ENCODE results near the gene MT3.

MT3 gene

GRCh38 chr16:56589141-56590039, at the start of gene MT3:
TSS of gene MT3 (plus strand) at chr16:56589528. CDS start at chr16:56589591, 63 bp downstream.
- no peaks in the 10 kb centered on the region for H3K36me3 ChIP-seq (ENCODE audit: control insufficient read depth, insufficient read depth, low read length)
- H3K9me3 ChIP-seq (ENCODE audit: control insufficient read depth, insufficient read depth, low read length), result no peaks in the 10 kb centered on the region
- no peak within 1 kb of the TSS for H3K9ac ChIP-seq (ENCODE audit: low read depth, low read length)
- peak within 1 kb of the TSS; percentile 64 for H3K4me3 ChIP-seq (ENCODE audit: low read depth, low read length)
- H3K27me3 ChIP-seq (ENCODE audit: control insufficient read depth, insufficient read depth, low read length), result peaks cover 67% of the 10 kb centered on the region
- no peak within 1 kb of the TSS for H3K27ac ChIP-seq (ENCODE audit: low read depth, low read length)
- H3K4me1 ChIP-seq (ENCODE audit: control insufficient read depth, insufficient read depth, low read length), result no peaks in the 10 kb centered on the region; the same call in 1 of the 2 replicates

GRCh38 chr16:56539656-56540055, 49.7 kb upstream of the MT3 start:
- H3K36me3 ChIP-seq (ENCODE audit: control insufficient read depth, insufficient read depth, low read length), result no peaks in the 10 kb centered on the region
- no peaks in the 10 kb centered on the region for H3K27me3 ChIP-seq (ENCODE audit: control insufficient read depth, insufficient read depth, low read length)
- H3K9me3 ChIP-seq (ENCODE audit: control insufficient read depth, insufficient read depth, low read length), result no peaks in the 10 kb centered on the region
- no peaks in the 10 kb centered on the region for H3K4me1 ChIP-seq (ENCODE audit: control insufficient read depth, insufficient read depth, low read length)
- no peak overlapping the region for H3K4me3 ChIP-seq (ENCODE audit: low read depth, low read length)
- no peak overlapping the region for H3K9ac ChIP-seq (ENCODE audit: low read depth, low read length)
- H3K27ac ChIP-seq (ENCODE audit: low read depth, low read length), result no peak overlapping the region

GRCh38 chr16:56542039-56542438, 47.3 kb upstream of the MT3 start:
- Histone ChIP-seq H3K4me1 (ENCODE audit: control insufficient read depth, insufficient read depth, low read length) (peaks cover 5% of the 10 kb centered on the region), H3K27ac (ENCODE audit: low read depth, low read length) (no peak overlapping the region), H3K4me3 (ENCODE audit: low read depth, low read length) (no peak overlapping the region), H3K9me3 (ENCODE audit: control insufficient read depth, insufficient read depth, low read length) (no peaks in the 10 kb centered on the region), H3K27me3 (ENCODE audit: control insufficient read depth, insufficient read depth, low read length) (no peaks in the 10 kb centered on the region), H3K9ac (ENCODE audit: low read depth, low read length) (no peak overlapping the region), H3K36me3 (ENCODE audit: control insufficient read depth, insufficient read depth, low read length) (no peaks in the 10 kb centered on the region)

- Histone ChIP-seq H3K4me1 (ENCODE audit: control insufficient read depth, insufficient read depth, low read length) (peaks cover 23% of the 10 kb centered on the region), H3K4me3 (ENCODE audit: low read depth, low read length) (peak overlapping the region; percentile 27), H3K27ac (ENCODE audit: low read depth, low read length) (peak overlapping the region; percentile 98), H3K9me3 (ENCODE audit: control insufficient read depth, insufficient read depth, low read length) (no peaks in the 10 kb centered on the region), H3K9ac (ENCODE audit: low read depth, low read length) (peak overlapping the region; percentile 25), H3K27me3 (ENCODE audit: control insufficient read depth, insufficient read depth, low read length) (no peaks in the 10 kb centered on the region), H3K36me3 (ENCODE audit: control insufficient read depth, insufficient read depth, low read length) (no peaks in the 10 kb centered on the region)
Measured at GRCh38 chr16:56547120-56547948, 42.0 kb upstream of the MT3 start.

GRCh38 chr16:56547949-56548567, 41.3 kb upstream of the MT3 start:
- Histone ChIP-seq H3K9ac (ENCODE audit: low read depth, low read length) (no peak overlapping the region), H3K36me3 (ENCODE audit: control insufficient read depth, insufficient read depth, low read length) (no peaks in the 10 kb centered on the region), H3K4me3 (ENCODE audit: low read depth, low read length) (peak overlapping the region; percentile 27; the same call in 1 of the 2 replicates), H3K27me3 (ENCODE audit: control insufficient read depth, insufficient read depth, low read length) (no peaks in the 10 kb centered on the region), H3K27ac (ENCODE audit: low read depth, low read length) (peak overlapping the region; percentile 98), H3K9me3 (ENCODE audit: control insufficient read depth, insufficient read depth, low read length) (no peaks in the 10 kb centered on the region), H3K4me1 (ENCODE audit: control insufficient read depth, insufficient read depth, low read length) (peaks cover 23% of the 10 kb centered on the region)

GRCh38 chr16:56549161-56549560, 40.2 kb upstream of the MT3 start:
- H3K9me3 ChIP-seq (ENCODE audit: control insufficient read depth, insufficient read depth, low read length), result no peaks in the 10 kb centered on the region
- H3K9ac ChIP-seq (ENCODE audit: low read depth, low read length), result no peak overlapping the region
- no peak overlapping the region for H3K4me3 ChIP-seq (ENCODE audit: low read depth, low read length)
- no peak overlapping the region for H3K27ac ChIP-seq (ENCODE audit: low read depth, low read length)
- no peaks in the 10 kb centered on the region for H3K36me3 ChIP-seq (ENCODE audit: control insufficient read depth, insufficient read depth, low read length)
- H3K27me3 ChIP-seq (ENCODE audit: control insufficient read depth, insufficient read depth, low read length), result no peaks in the 10 kb centered on the region
- peaks cover 23% of the 10 kb centered on the region for H3K4me1 ChIP-seq (ENCODE audit: control insufficient read depth, insufficient read depth, low read length)

- no peak overlapping the region for H3K9ac ChIP-seq (ENCODE audit: low read depth, low read length)
- H3K27ac ChIP-seq (ENCODE audit: low read depth, low read length), result no peak overlapping the region
- no peaks in the 10 kb centered on the region for H3K9me3 ChIP-seq (ENCODE audit: control insufficient read depth, insufficient read depth, low read length)
- H3K27me3 ChIP-seq (ENCODE audit: control insufficient read depth, insufficient read depth, low read length), result no peaks in the 10 kb centered on the region
- H3K4me3 ChIP-seq (ENCODE audit: low read depth, low read length), result no peak overlapping the region
- H3K4me1 ChIP-seq (ENCODE audit: control insufficient read depth, insufficient read depth, low read length), result peaks cover 23% of the 10 kb centered on the region
- no peaks in the 10 kb centered on the region for H3K36me3 ChIP-seq (ENCODE audit: control insufficient read depth, insufficient read depth, low read length)
Measured at GRCh38 chr16:56549744-56550385, 39.5 kb upstream of the MT3 start.

- H3K9me3 ChIP-seq (ENCODE audit: control insufficient read depth, insufficient read depth, low read length), result no peaks in the 10 kb centered on the region
- no peak overlapping the region for H3K4me3 ChIP-seq (ENCODE audit: low read depth, low read length)
- H3K27me3 ChIP-seq (ENCODE audit: control insufficient read depth, insufficient read depth, low read length), result no peaks in the 10 kb centered on the region
- H3K9ac ChIP-seq (ENCODE audit: low read depth, low read length), result no peak overlapping the region
- H3K27ac ChIP-seq (ENCODE audit: low read depth, low read length), result no peak overlapping the region
- H3K4me1 ChIP-seq (ENCODE audit: control insufficient read depth, insufficient read depth, low read length), result peaks cover 17% of the 10 kb centered on the region
- no peaks in the 10 kb centered on the region for H3K36me3 ChIP-seq (ENCODE audit: control insufficient read depth, insufficient read depth, low read length)
Measured at GRCh38 chr16:56551796-56552738, 37.3 kb upstream of the MT3 start.

GRCh38 chr16:56554441-56554840, 34.9 kb upstream of the MT3 start:
- no peak overlapping the region for H3K9ac ChIP-seq (ENCODE audit: low read depth, low read length)

More at GRCh38 chr16:56554441-56554840, 34.9 kb upstream of the MT3 start:
- H3K9me3 ChIP-seq (ENCODE audit: control insufficient read depth, insufficient read depth, low read length), result no peaks in the 10 kb centered on the region
- H3K27ac ChIP-seq (ENCODE audit: low read depth, low read length), result no peak overlapping the region
- no peak overlapping the region for H3K4me3 ChIP-seq (ENCODE audit: low read depth, low read length)
- no peaks in the 10 kb centered on the region for H3K36me3 ChIP-seq (ENCODE audit: control insufficient read depth, insufficient read depth, low read length)
- H3K27me3 ChIP-seq (ENCODE audit: control insufficient read depth, insufficient read depth, low read length), result no peaks in the 10 kb centered on the region
- no peaks in the 10 kb centered on the region for H3K4me1 ChIP-seq (ENCODE audit: control insufficient read depth, insufficient read depth, low read length)
